GM18520 (cell line): ENCODE results near the gene KDM5A.

Source experiments
- ATAC-seq: cut with Tn5 transposase; IDR thresholded peaks from one replicate; pipeline ENCODE4 v1.9.1; 2021; ENCODE audit not compliant: unreplicated experiment

Gene KDM5A

DNA sequence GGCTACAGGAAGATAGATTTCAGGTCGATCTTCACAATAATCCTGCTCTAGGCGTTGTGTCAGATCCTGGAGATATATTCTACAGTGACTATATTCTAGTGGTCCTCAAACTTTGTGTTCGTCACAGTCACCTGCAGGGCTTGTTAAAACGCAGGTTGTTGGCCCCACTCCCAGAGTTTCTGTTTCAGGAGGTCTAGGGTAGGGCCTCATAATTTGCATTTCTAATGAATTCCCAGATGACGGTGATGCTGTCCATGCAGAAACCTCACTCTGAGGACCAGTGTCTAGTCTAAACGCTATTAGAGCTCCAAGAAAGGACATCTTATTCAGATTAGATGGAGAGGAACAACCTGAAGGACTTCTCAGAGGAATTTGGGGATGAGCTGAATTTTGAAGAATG lies 113.3 kb downstream of the KDM5A start:
- ATAC-seq: no peak

DNA sequence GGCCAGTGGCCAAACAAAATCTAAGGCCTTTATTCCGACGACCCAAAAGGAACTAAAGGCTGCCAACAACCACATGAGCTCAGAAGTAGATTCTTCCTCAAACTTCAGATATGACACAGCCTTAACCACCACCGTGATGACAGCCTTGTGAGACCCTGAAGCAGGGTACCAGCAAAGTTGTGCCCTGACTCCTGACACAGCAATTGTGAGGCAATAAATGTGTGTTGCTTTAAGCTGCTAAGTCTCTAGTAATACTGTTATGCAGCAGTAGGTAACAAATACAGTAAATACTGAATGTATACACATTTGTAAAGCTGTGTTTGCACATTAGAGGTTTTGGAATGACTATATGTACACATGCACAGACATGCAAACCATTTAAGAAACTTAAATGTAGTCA lies 115.7 kb downstream of the KDM5A start:
- no peak for ATAC-seq

DNA sequence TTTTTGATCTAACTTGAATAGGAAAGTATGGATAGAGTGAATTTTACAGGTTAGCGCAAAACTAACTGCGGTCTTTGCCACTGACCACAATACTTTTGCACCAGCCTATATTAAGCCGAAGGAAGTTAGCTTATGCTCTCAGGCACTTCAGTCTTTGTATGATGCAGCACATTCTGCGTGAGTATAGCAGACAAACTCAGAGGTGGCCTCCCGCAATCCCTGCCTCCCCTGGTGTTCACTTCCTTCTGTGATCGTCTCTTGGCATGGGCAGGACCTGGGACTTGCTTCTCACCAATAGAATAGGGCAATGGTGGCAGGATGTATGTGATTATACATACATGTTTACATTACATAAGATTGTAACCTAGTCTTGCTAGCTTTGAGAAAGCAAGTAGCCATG lies 116.2 kb downstream of the KDM5A start:
- ATAC-seq: no peak

DNA sequence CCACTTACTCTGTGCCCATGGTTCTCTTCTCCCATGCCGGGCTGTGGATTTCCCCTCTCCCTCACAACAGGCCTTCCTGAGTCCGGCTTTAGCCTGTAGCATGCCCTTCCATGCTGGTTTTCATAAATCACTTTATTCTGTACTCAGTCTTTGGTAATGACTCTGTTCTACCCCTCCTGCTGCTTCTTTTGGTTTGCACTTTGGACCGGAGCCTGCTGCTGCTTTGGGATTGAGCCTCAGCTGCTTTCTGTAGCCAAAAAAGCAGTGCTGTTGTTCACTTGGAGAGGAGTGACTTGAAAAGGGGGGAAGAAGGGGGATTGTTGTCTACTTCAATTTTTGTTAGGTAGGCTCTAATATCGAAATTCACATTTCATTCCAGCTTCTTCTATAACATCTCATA lies 118.0 kb downstream of the KDM5A start:
- no peak for ATAC-seq

DNA sequence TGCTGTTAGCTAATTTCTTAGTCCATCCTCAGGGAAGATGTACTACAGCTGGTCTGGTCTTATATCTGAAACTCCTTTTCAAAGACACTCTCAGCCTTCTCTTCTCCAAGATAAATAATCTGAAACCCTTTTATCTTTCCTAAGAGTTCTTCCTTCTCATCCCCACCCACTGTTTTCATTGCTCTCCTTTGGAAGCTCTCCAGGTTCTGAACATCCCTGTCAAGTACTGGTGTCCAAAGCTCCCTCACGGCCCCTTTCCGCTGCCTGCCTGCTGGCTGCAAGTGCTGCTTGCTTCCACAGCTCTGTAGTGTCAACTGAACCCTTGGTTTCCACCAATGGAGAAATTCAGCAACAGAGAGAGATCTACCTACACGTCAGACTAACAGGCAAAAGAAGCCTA lies 119.9 kb downstream of the KDM5A start:
- ATAC-seq: no peak

DNA sequence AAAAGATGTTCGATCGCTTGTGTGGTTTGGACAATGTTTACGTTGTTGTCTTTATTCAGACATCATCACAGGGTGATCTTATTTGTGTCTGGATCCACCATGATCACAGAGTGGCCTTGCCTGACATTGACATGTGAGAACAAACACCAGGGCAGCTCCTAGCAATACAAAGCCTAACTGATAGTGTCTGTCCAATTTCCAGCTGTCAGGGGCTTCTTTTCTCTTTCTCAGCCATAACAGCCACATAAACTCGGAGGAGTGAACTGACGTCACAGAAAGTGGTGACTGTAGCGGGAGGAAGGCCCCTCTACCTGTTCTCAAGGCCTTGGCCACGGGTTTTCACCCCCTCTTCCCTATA lies 120.7 kb downstream of the KDM5A start:
- no peak for ATAC-seq

DNA sequence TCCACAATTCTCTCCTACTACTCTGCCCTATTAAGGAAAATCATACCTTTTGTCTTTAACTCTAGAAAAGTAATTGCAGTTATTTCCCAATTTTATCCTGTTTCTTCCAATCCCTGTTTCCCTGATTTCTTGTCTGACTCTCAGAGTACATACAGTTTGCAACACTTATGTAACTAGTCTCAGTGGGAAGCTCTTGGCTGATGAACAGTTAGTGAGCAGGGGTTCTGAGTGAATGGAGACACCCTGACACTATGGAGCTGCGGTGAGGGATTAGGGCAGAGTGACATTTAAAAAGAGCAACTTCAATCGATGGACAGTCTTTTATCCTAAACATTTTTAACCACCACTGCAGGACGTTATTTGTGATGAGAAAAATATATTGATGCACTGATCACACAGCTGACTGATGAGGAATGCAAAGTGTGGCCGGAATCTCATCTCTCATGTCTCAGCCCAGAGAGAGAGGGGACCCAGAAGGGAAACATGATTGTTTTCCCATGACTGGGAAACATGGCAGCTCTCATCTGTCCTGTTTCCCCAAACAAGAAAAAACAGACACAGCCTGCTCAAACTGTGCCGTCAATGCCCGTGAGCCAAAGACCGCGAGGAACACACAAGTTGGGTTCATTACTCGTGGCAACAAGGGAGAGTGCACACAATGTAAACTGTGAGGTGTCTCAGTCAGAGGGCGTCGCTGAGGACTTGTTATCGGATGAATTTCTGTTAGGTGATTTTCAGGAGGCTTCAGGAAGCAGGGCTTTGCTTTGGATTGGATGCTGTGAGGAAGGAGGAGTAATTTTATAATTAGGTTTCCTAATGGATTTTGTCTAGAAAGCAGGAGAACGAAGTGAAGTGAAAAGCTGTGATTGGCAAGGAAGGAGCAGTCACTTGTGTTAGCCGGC lies 121.3 kb downstream of the KDM5A start:
- ATAC-seq: no peak

DNA sequence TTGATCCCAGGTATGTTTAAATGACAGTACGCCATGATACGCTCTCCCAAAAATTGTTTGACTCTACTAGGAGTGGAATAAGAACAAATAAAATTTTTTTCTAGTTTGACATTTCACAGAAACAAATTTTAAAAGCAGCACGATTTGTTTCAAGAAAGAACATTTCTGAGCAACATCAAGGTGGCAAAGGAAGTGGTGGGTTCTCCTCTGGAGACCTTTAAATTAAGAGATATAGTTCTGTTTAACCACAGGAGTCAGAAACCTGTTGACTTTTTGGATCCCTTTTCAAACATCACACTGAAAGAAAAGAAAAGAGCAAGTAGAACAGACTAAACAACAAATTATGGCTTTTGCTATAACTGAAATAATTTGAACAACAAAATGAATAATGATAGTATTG lies 124.0 kb downstream of the KDM5A start:
- no peak for ATAC-seq

DNA sequence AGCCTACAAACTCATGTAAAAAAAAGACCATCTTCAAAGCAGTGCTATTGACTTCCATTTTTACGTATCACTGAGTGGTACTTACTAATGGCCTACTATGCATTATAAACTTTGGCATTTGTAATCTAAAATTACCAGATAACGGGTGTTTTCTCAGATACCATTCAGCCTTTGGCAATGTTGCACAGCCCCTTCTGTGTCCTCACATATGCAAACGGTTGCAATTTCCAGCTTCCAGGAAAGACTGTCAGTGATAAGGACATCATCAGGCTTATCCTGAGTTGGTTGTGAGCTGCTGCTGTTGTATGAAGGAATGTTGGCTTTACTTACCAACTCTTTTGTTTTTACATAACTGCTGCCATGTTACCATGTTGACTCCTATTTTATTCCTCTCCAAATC lies 124.9 kb downstream of the KDM5A start:
- ATAC-seq: no peak

DNA sequence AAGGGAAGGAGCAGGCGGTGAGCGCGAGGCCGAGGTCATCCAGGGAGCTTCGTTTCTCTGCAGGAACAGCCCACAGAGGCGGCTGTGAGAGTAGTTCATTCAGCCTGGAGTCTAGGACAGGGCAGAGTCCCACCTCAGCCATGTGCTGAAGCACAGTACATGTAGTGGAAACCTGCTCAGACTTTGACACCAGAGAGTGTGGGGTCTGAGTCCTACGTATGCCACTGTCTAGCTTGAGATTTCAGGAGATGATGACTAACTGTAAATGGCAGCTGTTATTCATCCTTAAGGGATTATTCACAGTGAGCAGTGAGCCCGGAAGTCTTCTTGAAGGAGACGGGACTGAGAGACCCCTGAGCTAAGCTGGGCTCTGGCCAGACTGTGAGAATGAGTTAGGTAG lies 125.5 kb downstream of the KDM5A start:
- no peak for ATAC-seq

DNA sequence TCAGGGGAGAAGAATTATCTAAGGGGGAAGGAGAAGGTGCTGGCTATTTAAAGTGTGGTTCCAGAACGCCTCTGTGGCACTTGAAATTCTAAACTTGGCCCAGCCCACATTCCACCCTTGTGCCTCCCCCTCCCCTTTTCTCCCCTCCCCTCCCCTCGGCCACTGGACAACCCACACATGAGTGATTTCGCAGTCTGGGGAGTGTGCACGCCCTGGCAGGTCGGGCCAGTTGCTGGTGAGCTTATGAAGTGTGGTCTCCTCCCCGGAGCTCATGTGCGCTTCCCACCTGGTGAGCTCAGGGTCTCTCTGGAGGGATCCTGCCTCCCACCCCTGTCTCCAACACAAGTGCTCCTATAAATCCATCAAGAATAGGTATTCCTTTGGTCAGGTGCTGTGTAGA lies 126.3 kb downstream of the KDM5A start, which contains the start of gene SLC6A13:
TSS of gene SLC6A13 (minus strand) at position 20 of the 400 bp plus-strand sequence. CDS start 2,784 bp downstream, outside the sequence.
- no peak for ATAC-seq

DNA sequence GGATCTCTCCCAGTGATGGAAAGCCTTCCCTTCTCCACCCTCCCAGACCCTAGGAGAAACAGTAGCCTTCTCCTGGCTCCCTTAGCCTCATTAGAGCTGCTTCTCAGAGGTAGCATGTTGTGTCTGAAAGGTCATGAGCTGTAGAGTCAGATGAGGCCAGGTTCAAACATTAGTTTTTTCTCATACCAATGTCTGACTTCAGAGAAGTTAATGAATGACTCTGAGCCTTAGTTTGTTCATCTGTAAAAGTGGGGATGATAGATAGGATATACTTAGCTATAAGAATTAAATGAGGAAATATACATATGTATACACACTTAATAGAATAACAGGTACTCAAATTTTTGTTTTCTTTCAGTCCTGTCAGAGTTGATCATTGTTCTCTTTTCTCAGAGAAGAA lies 127.0 kb downstream of the KDM5A start:
- no peak for ATAC-seq

DNA sequence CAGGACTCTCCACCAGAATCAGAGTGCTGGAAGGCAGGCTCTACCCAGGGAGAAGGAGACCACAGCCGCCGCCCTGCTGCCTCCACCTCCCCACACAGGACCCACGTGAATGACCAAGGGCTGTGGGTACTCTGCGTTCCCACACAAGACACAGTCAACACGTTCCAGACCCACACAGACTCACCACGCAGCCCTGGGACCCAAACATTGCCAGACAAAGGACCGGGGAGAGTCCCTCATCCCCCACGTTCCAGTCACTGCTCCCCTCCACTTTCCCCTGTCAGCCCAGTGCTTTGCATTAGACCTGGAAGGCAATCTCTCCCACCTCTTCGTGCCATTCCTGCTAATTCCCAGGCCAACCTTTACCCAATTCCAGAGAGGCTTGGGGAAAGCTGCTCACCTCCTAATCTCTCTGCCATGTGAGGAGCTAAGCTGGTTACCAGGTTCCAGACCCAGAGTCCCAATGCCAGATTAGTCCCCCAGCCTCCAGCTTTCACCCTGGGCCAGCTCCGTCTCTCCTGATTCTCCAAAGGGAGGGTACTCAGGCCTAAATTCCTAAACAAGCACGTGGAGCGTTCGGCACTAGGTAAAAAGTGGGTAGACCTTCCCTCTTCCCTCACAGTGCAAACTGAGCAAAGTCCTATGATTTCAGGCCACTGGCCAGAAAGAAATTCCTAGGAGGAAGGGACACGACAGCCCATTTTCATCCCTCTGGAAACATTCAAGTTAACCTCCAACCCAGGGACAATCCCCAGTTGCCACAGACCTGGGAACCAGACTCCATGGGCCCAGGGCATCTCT lies 131.4 kb downstream of the KDM5A start:
- no peak for ATAC-seq

DNA sequence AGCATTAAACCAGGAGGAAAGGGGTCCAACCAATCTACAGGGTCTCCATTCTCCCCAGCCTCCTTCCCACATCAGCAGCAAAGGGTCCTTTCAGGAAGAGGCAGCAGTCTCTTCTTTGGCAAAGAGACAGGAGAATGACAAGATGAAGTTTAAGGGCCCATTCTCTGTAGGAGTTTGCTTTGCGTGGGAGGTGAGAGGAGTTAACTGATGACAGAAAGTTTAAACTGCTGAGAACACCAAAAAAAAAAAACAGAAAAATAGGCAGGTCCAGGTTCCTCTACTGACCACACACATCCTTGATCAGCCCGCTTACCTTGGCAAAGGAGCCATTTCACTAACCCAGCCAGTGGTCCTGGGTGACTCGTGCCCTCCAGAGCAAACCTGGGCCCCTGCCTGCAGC lies 132.2 kb downstream of the KDM5A start:
- no peak for ATAC-seq

DNA sequence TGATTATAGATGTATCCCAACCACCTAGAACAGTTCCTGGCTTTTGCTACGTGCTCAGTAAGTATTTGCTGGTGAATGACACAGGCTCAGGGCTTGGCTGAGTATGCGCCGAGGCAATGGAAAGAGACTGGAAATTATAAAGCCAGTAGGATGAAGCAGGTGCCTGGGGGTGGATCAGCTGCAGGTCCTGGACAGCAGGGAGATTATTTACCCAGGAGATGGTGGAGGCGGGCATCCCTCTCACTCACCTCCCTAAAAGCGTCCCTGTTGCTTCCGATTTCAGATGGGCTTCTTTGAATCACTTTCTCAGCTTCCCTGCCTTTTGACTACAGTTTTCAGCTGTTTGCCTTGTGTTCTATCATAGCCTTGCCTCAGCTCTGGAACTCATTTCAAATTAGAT lies 132.9 kb downstream of the KDM5A start:
- ATAC-seq: no peak

DNA sequence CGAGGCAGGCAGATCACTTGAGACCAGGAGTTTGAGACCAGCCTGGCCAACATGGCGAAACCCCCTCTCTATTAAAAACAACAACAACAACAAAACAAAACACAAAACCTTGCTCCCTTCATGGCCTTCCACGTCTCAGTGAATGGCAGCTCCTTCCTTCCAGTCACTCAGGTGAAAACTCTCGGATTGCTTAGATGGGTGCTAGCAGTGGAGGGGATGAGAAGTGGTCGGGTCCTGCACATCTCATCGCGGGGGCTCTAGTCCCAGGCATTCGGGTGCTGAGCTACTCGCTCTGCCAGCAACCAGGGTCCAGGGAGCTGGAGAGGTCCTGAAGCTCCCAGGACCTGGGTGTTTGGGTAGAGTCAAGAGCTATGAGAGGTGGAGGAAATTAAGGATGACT lies 134.2 kb downstream of the KDM5A start:
- no peak for ATAC-seq

DNA sequence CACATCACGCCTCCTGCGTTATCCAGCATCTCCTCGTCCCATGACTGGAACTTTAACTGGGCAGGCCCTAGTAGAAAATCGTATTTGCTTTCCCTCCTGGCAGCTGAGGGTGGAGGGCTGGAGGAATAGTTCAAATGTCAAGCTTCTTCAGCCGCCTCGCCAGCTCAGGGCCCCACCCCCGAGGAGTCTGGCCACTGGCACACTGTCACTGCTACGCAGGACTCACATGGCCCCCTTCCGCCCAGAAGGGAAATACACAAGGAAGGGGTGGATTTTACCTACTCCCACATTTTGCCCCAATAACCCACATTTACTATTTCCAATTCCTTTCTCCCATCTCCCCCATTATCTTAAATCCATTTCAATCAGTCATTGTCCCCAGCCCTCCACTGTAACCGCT lies 135.1 kb downstream of the KDM5A start:
- ATAC-seq: no peak

DNA sequence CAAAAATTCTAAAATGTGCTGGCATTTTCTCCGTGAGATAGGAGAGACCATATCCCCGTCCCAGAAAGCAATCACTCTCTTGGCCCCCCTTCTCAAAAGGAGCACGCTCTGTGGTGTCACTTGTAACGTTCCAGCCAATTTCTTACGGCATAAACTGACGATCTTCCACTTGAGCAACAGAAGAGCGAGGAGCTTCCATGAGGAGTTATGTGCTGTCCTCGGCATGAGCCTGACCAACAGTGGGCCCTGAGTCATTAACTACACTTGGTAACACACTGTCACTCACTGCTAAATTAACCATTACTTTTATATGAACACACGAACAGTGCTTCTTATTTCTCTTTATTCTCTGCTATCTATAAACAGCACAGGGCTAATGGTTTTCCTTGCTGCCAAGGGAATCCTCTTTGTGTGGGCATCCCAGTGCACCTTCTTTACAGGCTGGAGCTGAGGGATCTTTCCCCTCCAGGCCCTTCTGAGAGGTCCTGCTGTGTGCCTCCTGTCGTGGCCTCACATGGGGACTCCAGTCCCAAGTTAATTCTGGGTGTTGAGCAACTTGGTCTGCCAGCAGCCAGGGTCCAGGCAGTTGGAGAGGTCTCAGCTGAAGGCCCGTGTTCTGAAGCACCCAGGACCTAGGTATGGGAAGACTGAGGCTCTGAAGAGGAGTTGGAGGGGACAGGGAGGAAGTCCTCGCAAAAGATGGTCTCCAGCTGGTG lies 135.8 kb downstream of the KDM5A start:
- ATAC-seq: no peak

DNA sequence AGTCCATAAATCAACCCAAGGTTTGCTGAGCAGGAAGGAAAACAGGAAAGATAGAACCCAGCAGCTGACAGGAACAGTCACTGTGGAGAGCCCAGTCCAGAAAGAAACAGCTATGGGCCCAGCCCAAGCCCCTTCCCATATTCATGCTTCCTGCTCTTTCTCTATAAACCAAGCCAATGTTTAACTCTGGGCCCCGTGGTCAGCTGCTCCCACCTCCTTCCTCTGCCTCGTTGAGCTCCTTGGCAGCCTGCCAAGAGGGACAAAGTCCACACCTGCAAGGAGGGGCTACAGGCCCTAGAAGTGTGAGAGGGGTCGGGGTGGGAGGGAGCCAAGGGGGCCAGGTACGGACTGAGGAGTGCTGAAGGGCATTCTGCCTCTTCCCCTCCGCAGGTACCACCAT lies 136.5 kb downstream of the KDM5A start:
- ATAC-seq: no peak

DNA sequence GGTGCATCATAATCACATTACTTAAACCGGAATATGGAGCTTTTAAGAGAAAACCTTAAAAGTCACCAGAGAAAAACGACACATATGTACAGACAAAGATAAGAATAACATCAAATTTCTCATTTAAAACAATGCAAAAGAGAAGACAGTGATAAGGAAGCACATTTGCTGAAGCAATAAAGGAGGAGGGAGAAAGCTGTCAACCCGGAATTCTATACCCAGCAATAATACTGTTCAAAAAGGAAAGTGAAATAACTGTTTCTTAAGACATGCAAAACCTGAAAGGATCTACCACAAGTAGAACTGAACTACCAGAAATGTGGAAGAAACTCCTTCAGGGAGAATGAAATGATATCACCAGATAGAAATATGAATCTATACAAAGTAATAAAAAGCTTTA lies 141.8 kb downstream of the KDM5A start:
- ATAC-seq: no peak

DNA sequence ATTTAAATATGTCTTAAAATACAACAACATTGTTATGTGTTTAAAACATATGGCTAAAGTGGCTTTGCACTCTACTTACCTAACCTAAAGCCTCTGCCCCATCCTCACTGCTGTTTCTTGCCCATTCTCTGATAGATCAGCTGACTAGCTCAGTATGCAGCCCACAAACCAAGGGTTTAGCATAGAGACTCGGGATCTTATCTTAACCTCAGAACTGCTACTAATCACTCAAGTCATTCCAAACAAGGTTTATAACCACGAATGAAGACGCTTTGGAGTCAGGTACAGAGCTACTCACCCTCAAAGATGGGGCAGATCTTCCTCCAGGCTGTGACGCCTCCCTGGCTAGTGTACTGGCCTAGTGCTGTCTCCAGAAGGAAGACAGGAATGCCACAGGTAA lies 145.7 kb downstream of the KDM5A start:
- ATAC-seq: no peak

DNA sequence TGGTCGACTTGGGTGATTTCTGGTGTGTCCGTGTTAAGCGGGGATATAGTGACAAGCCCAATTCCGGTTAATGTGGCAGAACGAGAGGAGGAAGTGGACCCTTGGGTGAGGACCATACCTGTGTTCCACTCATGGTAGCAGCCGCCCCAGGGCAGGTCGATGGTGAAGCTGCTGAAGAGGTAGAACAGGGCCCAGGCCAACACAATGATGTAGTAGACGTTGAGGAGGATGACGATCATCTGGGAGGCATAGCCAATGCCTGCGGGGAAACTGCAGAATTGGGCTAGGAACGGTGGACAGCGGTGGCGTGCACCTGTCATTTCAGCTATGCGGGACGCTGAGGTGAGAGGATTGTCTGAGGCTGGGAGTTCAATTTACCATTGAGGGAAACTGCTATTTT lies 146.6 kb downstream of the KDM5A start:
- ATAC-seq: no peak
